ENCODE data around the gene ANTXR1. TPM values are rescaled to one million over a fixed set of nuclear protein-coding genes. Genes with fewer than 3 reads are reported as not detected.

The ANTXR1 gene
- total RNA-seq, 1 donor from 2014 or later, result not detected

- intact Hi-C loops (cut with micrococcal nuclease), result no loop called here
- no peak for DNase-seq
- H3K4me1 Mint-ChIP-seq, result no peaks in the 10 kb centered on the region
- peaks cover 2% of the 10 kb centered on the region for H3K9me3 Mint-ChIP-seq
- CTCF ChIA-PET, result no interaction called here
- no peak for ATAC-seq (ENCODE audit: low read depth)
- TF ChIP-seq CTCF (IDR thresholded peaks at IDR 0.05), result no peak
- no peak overlapping the region for H3K4me3 Mint-ChIP-seq
- H3K27ac Mint-ChIP-seq, result no peak overlapping the region
- peaks cover 12% of the 10 kb centered on the region for H3K27me3 Mint-ChIP-seq
- POLR2A ChIA-PET, result no interaction called here
- no peaks in the 10 kb centered on the region for H3K36me3 Mint-ChIP-seq (ENCODE audit: low read depth)
Measured at GRCh38 chr2:68971591-68972231, 41.3 kb upstream of the ANTXR1 start.

- ChIA-PET POLR2A (no interaction called here), CTCF (no interaction called here)
- no peak for ATAC-seq (ENCODE audit: low read depth)
- Mint-ChIP-seq H3K9me3 (no peaks in the 10 kb centered on the region), H3K4me3 (no peak within 1 kb of the TSS), H3K36me3 (ENCODE audit: low read depth) (no peaks in the 10 kb centered on the region), H3K27ac (no peak within 1 kb of the TSS), H3K27me3 (peaks cover 23% of the 10 kb centered on the region), H3K4me1 (no peaks in the 10 kb centered on the region)
- TF ChIP-seq CTCF (IDR thresholded peaks at IDR 0.05), result no peak
- intact Hi-C loops (cut with micrococcal nuclease), result no loop called here
- DNase-seq, result no peak
Measured at GRCh38 chr2:68974251-68974650, 38.7 kb upstream of the ANTXR1 start, which contains the start of gene GKN1. TSS of gene GKN1 (plus strand) at chr2:68974636. CDS start at chr2:68974678, 42 bp downstream.

- Mint-ChIP-seq H3K4me1 (no peaks in the 10 kb centered on the region), H3K9me3 (no peaks in the 10 kb centered on the region), H3K36me3 (ENCODE audit: low read depth) (no peaks in the 10 kb centered on the region), H3K27me3 (peaks cover 28% of the 10 kb centered on the region), H3K27ac (no peak overlapping the region), H3K4me3 (no peak overlapping the region)
- POLR2A ChIA-PET, result no interaction called here
- intact Hi-C loops (cut with micrococcal nuclease), result no loop called here
- DNase-seq (no peak), ATAC-seq (ENCODE audit: low read depth) (no peak)
- TF ChIP-seq CTCF (IDR thresholded peaks at IDR 0.05), result no peak
- CTCF ChIA-PET, result no interaction called here
Measured at GRCh38 chr2:68974946-68975665, 37.9 kb upstream of the ANTXR1 start.

DNA sequence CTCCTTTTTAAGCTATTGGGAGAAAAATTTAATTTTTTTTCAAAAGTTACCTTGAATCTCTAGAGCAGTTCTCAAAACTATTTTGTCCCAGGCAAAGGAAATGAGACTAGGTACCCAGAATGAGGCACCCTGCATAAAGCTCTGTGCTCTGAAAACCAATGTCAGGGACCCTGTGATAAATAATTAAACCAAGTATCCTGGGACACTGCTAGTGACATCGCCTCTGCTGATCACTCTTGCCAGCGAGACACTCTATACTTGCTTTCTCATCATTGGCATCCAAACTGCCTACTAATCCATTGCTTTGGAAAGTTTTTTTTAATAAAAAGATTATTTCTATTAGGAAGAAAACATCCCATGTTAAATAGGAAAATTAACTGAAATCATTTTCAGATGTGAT, 37.1 kb upstream of the ANTXR1 start:
- no peak overlapping the region for H3K27ac Mint-ChIP-seq
- no peak overlapping the region for H3K4me3 Mint-ChIP-seq
- no peaks in the 10 kb centered on the region for H3K4me1 Mint-ChIP-seq
- no peaks in the 10 kb centered on the region for H3K9me3 Mint-ChIP-seq
- ChIA-PET POLR2A (no interaction called here), CTCF (no interaction called here)
- ATAC-seq (ENCODE audit: low read depth), result no peak
- no peaks in the 10 kb centered on the region for H3K36me3 Mint-ChIP-seq (ENCODE audit: low read depth)
- DNase-seq, result no peak
- peaks cover 29% of the 10 kb centered on the region for H3K27me3 Mint-ChIP-seq
- TF ChIP-seq CTCF (IDR thresholded peaks at IDR 0.05), result no peak
- intact Hi-C loops (cut with micrococcal nuclease), result no loop called here

GRCh38 chr2:68977453-68977852, 35.5 kb upstream of the ANTXR1 start:
- Mint-ChIP-seq H3K4me1 (no peaks in the 10 kb centered on the region), H3K27me3 (peaks cover 31% of the 10 kb centered on the region), H3K27ac (no peak overlapping the region), H3K36me3 (ENCODE audit: low read depth) (no peaks in the 10 kb centered on the region), H3K4me3 (no peak overlapping the region), H3K9me3 (no peaks in the 10 kb centered on the region)
- DNase-seq (no peak), ATAC-seq (ENCODE audit: low read depth) (no peak)
- ChIA-PET POLR2A (no interaction called here), CTCF (no interaction called here)
- intact Hi-C loops (cut with micrococcal nuclease), result no loop called here
- no peak for TF ChIP-seq CTCF (IDR thresholded peaks at IDR 0.05)

Data from activated B cell treated with CpG ODN at 0.5 μM for 24 hours (primary cell).